HG02840 (cell line): ENCODE data around the gene HEXIM2.

Source experiments
- ATAC-seq: cut with Tn5 transposase; IDR thresholded peaks from one replicate; pipeline ENCODE4 v1.9.1; 2021; ENCODE audit warnings: mild to moderate bottlenecking, moderate library complexity, moderate number of reproducible peaks; ENCODE audit not compliant: unreplicated experiment, low FRiP score

Gene HEXIM2

DNA sequence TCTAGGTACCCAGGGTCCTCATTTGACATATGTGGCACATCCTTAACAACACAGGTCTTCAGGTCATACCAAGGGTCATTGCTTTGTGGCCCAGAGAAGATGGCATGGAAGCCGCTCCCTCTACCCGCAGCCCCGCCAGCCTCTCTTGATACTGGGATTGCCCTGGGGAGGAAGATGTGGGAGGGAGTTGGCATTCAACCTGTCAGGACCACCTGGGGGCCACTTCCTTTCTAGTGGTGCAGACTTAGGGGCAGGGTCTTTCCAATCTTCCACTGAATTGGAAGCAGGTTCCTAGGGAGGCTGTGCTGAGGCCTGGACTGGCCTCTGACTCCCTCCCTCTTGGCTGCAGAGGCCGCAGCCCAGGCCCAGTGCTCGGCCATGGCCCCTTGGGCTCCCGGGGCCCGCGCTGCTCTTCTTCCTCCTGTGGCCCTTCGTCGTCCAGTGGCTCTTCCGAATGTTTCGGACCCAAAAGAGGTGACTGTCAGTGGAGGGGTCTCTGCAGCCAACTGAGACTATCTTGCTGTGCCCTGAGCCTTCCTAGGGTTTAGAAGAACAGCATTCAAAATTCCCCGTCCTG lies 18.5 kb upstream of the HEXIM2 start:
- no peak for ATAC-seq

DNA sequence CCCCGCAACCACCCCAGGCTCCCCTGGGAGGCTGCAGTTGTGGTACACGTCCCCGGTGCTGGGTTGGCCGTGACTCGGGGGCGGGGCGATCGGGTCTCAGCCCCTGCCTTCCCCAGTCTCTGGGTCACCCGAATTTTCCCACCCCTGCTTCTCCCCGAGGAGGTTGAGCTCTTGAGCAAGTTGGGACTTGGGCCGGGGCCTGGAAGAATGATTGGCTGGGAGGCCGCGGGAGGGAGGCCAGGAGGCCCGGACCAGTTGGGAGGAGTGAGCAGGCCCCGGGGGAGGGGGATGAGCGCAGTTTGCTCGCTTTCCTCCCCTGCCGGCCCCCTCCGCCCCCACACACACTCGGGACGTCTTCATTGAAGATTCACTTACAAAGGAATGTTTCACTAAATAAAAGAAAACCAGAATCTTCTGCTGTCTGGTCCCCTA lies 17.9 kb upstream of the HEXIM2 start:
- no peak for ATAC-seq

DNA sequence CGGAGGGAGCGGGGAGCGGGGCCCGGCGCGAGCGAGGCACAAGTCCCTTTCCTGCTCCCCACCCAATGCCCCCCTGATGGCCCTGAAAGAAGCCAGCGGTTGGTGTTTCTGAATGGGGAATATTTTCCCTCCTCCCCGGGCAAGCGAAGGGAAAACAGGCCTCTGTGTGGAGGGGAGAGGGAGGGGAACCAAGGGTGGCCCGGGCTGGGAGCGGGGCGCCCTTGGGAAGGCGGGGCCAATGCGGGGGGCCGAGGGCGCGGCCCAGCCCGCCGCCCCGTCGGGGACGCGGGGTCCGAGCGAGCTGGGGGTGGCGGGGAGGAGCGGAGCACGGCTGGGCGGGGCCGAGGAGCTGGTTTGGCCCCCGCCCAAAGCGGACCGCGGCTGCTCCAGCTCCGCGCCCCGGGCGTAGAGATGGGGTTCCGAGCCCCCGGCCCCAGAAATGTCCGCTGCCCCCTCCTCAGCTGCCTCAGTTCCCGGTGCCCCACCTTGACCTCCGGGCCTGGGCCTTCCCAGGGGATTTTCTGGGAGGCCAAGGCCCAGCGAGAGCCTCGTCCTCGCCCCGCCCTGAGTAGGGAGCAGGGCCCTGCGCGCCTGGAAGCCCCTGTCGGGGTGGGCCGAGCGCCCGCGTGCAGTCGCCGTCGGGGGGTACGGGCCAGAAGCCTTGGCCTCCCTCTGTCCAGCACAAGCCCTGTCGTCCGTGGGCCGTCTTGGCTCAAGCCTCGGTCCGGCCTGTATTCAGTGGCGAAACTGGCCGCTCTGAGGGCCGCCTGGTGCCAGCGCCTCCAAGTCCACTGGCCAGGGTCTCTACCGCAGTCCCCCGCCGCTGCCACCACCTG lies 17.3 kb upstream of the HEXIM2 start:
- ATAC-seq: no peak

DNA sequence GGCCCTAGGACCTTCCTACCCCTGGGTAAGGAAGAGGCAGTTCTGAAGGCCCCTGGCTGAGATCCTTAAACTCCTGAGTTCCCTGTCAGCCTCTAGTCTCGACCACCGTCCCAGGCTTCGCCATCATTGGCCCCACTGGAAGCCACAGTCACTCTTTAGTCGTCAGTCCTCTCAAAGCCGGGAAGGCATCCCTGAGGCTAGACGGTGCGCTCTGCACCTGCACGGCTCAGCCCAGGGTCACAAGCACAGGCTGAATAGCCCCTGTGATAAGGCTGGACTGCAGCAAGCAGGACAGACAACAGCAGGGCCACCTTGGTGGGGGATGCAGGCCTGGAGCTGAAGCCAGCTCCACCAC lies 16.7 kb upstream of the HEXIM2 start:
- no peak for ATAC-seq

DNA sequence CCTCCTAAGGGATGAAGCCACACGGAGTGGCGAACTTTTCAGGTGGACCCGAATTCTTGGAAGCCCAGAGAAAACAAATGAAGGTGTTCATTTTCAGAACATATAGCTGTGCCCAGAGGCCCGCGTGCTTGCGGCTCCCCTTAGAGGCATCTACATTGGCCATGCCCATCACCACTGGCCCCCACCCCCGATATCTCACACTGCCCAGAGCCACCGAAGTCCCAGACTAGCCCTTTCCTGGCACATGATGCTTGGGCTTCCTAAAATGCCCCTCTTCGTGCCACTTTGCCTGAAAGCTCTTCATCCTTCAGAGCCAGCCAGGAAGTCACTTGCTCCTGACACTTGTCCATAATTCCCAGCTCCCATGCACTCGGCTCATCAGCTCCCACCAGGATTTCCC lies 15.5 kb upstream of the HEXIM2 start:
- no peak for ATAC-seq

DNA sequence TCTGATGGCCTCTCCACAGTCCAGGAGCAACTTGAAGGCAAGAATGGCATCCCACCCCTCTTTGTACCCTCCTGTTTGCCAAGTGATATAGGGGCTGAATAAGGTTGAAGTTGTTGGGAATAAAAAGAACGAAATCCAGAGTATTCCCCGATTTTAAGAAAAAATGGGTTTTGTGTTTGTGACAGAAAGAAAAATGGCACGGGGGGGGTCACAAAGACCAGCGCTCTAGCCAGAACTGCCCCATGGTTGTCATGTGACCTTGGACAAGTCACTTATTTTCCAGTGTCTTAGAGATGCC lies 15.1 kb upstream of the HEXIM2 start:
- no peak for ATAC-seq

DNA sequence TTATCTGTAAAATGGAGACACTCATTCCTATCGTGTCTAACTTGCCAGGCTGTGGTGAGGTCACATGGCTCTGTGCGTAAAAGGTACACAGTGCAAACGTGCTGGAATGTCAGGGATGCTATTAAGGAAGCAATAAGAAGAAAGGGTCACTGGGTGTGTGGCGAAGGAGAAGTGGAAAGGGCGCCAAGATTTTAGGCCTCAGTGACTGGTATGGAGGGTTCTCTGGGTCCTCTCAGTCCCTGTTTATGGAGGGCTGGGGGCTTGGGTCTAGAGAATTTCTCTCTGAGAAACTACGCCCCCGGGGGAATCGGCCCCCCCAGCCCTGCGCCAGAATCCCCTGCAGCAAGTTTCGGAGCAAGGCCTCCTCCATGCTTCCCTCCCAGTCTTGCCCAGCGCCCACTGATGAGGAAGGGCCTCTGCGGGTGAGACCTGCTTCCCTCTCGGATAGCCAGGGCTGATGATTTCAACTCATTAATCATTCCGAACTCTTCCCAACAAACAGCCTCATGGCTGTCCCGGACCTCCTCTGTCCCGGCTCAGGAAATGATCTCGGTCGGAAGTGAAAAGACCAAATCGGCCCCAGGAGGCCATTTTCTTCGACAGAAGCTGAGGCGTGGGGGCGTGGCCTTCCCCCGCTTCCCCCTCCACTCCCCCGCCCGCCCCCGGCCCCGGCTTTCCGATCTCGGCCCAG lies 14.6 kb upstream of the HEXIM2 start:
- ATAC-seq: peak; percentile 2

DNA sequence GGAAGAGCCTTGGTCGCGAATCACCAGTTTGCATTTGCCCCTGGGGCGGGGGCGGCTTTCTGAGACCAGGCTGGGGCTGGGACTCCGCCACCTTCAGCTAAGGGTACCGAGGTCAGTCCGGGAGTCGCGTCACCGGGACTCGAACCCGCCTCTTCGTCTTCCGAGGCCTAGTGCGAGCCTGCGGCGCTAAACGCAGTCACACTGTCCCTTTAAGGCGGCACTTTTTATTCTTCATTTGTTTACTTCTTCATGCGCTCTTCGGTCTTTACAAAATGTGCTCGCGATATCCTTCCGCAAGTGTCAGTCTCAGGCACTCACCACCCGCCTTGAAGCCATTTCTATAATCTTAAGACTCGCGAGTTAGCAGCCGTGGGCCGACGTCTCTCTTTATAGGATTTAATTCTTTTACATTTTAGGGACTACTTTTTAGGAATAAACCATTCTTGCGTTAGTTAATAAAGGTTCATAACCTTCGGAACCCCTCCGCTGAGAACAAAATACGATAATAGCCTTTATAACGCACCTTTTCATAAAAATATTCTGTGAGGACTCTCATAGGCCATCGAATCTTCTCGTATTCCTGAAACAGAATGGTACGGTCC lies 14.0 kb upstream of the HEXIM2 start:
- peak; percentile 20 for ATAC-seq

DNA sequence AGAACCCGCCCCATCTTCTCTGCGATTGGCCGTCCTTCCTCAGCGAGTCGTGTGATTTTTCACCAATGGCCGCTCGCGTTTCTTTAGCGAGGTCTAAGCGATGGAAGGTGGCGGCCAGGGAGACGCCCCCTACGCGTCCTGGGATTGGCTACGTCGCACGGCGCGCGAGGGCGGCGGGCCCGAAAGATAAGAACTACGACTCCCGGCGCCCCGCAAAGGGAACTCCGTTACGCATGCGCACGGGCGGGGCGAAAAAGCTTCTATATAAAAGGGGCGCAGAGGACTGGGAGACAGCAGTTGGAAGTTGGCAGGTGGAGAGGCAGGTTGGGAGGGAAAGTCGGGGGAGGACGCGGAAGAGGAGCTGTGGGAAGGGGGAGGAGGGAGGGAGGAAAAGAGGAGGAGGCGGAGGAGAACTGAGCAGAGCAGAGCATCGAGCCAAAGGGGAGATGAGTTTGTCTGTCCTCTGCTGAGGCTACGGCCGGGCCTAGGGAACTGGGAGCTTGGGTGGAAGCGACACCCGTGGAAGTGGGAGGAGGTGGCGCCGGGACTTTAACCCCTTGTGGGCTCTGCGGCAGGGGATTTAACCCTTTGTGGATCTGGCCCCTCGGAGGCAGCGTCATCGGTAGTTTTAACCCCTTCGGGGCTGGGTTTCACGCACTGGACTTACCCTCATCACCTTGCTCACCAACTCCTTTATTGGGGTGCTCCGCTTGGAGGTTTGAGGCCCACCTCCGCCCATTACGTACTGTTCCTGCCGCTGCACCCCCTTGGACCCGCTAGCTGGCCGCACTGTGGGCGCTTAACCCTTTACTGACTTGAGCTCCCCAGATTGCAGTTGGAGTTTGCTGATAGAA lies 13.3 kb upstream of the HEXIM2 start, which contains the start of gene HEXIM1:
HEXIM1 (plus strand) TSS at position 293 of the 854 bp plus-strand sequence. CDS start 716 bp downstream, outside the sequence.
- ATAC-seq: peak; percentile 74

DNA sequence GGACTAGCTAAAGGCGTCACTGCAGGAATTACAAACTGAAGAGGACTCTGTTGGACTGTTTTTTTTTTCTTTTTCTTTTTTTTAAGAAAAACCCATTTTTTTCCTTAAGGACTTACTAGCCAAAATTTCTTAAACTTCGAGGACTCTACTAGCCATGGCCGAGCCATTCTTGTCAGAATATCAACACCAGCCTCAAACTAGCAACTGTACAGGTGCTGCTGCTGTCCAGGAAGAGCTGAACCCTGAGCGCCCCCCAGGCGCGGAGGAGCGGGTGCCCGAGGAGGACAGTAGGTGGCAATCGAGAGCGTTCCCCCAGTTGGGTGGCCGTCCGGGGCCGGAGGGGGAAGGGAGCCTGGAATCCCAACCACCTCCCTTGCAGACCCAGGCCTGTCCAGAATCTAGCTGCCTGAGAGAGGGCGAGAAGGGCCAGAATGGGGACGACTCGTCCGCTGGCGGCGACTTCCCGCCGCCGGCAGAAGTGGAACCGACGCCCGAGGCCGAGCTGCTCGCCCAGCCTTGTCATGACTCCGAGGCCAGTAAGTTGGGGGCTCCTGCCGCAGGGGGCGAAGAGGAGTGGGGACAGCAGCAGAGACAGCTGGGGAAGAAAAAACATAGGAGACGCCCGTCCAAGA lies 12.5 kb upstream of the HEXIM2 start:
- no peak for ATAC-seq

DNA sequence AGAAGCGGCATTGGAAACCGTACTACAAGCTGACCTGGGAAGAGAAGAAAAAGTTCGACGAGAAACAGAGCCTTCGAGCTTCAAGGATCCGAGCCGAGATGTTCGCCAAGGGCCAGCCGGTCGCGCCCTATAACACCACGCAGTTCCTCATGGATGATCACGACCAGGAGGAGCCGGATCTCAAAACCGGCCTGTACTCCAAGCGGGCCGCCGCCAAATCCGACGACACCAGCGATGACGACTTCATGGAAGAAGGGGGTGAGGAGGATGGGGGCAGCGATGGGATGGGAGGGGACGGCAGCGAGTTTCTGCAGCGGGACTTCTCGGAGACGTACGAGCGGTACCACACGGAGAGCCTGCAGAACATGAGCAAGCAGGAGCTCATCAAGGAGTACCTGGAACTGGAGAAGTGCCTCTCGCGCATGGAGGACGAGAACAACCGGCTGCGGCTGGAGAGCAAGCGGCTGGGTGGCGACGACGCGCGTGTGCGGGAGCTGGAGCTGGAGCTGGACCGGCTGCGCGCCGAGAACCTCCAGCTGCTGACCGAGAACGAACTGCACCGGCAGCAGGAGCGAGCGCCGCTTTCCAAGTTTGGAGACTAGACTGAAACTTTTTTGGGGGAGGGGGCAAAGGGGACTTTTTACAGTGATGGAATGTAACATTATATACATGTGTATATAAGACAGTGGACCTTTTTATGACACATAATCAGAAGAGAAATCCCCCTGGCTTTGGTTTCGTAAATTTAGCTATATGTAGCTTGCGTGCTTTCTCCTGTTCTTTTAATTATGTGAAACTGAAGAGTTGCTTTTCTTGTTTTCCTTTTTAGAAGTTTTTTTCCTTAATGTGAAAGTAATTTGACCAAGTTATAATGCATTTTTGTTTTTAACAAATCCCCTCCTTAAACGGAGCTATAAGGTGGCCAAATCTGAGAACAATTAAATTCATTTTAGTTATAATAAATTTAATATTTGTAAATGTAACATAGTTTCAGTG lies 11.7 kb upstream of the HEXIM2 start:
- no peak for ATAC-seq

DNA sequence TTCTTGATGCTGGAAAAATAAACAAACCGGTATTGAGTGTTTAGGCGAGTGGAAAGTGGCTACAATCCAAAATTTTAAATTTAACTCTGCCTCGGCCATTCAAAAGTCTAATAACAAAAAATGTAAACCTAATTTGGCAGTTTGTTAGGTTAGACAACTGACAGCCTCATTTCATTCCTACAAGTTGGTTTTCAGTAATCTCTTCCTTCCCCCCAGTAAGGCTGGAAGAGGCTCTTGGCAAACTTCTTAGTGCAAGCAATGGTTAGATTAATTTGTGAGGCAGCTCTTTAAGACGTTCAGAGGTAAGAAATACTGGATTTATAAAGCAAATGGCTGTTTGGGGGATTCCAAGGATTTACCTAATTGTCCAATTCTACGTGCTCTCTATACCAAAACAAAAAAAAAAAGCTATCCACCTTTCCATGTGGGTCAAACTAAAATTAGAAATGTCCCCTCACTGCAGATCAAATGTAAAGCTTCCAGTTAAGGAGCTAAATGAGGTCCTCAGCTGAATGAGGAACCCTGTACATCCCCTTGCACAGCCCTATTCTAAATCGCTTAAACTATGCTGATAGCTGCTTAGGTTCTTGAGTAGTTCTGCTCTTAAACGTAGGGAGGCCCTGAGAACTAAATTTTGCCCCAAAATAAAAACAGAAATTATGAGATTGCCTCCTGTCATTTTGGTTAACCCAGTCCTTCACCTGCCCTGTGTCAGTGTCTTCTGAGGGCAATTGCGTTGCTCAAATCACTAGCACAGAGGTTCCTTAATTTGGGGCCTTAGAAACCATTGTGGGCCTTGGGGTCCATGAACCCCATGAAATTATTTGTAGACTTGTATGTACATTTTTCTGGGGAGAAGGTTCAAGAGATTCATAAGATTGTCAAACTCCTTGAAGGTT lies 10.5 kb upstream of the HEXIM2 start:
- ATAC-seq: no peak

DNA sequence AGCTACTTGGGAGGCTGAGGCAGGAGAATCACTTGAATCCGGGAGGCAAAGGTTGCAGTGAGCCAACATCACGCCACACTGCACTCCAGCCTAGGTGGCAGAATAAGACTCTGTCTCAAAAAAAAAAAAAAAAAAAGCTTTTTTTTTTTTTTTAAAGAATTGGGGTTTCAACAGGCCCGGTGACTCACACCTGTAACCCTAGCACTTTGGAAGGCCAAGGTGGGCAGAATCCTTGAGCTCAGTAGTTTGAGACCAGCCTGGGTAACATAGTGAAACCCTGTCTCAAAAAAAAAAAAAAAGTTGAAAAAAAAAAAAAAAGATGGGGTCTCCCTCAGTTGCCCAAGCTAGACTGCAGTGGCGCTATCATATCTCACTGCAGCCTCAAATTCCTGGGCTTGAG lies 6.6 kb upstream of the HEXIM2 start:
- ATAC-seq: no peak

DNA sequence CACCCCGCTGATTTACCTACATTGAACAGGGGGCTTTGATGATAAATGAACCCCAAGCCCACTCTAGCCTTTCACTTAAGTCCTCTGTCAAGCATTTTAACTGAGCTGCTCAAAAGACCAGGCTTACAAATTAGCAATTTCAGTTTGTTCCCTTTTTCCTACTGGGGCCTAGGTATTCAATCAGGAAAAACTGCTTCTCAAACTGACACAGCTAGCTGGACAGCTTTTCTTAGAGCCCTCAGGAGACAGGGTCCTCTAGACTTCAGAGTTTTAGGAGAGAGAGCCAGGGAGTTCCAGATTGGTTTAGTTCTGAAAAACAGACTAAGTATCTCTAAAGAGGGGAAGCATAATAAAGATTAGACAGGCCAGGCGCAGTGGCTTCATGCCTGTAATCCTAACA lies 6.2 kb upstream of the HEXIM2 start:
- ATAC-seq: no peak

DNA sequence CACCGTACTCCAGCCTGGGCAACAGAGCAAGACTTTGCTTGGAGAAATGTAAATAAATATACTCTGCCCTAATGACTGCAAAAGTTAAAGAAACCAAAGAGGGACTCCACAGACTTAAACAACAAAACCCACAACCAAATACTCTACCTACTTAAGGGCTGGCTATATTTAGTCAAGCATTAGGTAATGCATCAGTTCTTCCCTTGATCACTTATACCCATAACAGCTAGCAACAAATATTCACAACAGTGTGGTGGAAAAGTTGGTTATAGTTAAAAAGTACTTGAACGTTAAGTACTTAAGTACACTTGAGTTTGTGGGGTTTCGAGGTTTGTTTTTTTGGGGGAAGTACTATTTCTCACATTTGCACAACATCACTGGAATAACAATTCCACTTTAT lies 5.4 kb upstream of the HEXIM2 start:
- no peak for ATAC-seq

DNA sequence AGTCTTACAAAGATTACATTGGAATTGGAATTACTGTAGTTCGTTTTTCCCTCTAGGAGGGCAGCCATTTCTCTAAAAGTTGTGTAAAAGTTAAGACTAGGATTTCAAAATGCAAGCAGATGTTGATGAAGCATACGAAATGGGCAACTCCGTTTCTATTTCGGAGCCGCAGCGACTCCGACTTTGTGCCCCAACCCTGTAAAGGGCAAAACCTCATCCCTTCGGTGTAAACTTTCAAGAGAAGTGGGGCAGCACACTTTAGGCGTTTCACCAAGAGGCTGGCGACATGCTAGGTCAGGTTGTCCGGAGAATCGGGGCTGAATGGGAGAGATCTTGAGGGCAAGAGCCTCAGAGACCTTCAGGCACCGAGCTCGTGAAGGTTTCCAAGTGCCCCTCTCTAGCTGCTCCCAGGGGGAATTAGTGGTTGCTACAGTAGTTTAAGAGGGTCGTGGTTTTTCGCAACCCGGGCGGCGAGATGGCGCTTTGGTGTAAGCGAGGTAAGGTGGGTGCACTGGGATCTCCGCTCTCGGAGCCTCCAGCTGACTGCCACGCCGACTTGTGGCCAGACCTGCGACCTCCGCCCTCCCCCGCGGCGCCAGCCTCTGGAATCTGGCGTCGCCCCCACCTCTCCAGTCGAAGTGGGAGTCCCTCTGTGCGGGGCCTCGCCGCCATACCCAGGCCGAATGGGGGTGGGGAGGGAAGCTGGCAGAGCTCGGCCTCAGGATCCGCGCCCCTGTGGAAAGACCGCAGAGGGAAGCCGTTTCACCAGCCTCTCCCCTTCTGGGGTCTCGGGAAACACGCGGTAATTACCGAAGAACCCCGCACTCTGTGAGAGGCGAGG lies 1.0 kb upstream of the HEXIM2 start:
- ATAC-seq: peak; percentile 25
